HG02798 (cell line): Measurements from ENCODE around the gene TMEM63A.
"Not testable (repeated sequence)": the region's sequence is repeated elsewhere in the genome, so short reads cannot be mapped to it uniquely, and the experiment has no call there.

Experiments used
- ATAC-seq: cut with Tn5 transposase; IDR thresholded peaks from one replicate; pipeline ENCODE4 v1.9.1; 2021; ENCODE audit warnings: mild to moderate bottlenecking; ENCODE audit not compliant: unreplicated experiment, poor library complexity

Gene TMEM63A

GRCh38 chr1:225847610-225848009 is 34.6 kb downstream of the TMEM63A start:
- no peak for ATAC-seq

- ATAC-seq: no peak
Measured at GRCh38 chr1:225846331-225847310, 35.6 kb downstream of the TMEM63A start.

- peak; percentile 30 for ATAC-seq
Measured at GRCh38 chr1:225845571-225846259, 36.5 kb downstream of the TMEM63A start.

GRCh38 chr1:225845097-225845496 is 37.1 kb downstream of the TMEM63A start:
- no peak for ATAC-seq

GRCh38 chr1:225844236-225845061 is 37.7 kb downstream of the TMEM63A start:
- ATAC-seq: no peak

- no peak for ATAC-seq
Measured at GRCh38 chr1:225843426-225843795, 38.8 kb downstream of the TMEM63A start.

GRCh38 chr1:225842788-225843425 is 39.3 kb downstream of the TMEM63A start:
- ATAC-seq: no peak

GRCh38 chr1:225842074-225842473 is 40.1 kb downstream of the TMEM63A start:
- no peak for ATAC-seq

GRCh38 chr1:225840713-225841112 is 41.5 kb downstream of the TMEM63A start:
- no peak for ATAC-seq

- ATAC-seq: no peak
Measured at GRCh38 chr1:225840223-225840610, 42.0 kb downstream of the TMEM63A start.

- no peak for ATAC-seq
Measured at GRCh38 chr1:225838793-225839192, 43.4 kb downstream of the TMEM63A start.

GRCh38 chr1:225836296-225836695 is 45.9 kb downstream of the TMEM63A start:
- ATAC-seq: not testable (repeated sequence)

- no peak for ATAC-seq
Measured at GRCh38 chr1:225835856-225836255, 46.3 kb downstream of the TMEM63A start.

- no peak for ATAC-seq
Measured at GRCh38 chr1:225834417-225835329, 47.5 kb downstream of the TMEM63A start.

- ATAC-seq: no peak
Measured at GRCh38 chr1:225830841-225831240, 51.3 kb downstream of the TMEM63A start.

- no peak for ATAC-seq
Measured at GRCh38 chr1:225828706-225829345, 53.4 kb downstream of the TMEM63A start.

GRCh38 chr1:225827076-225827475 is 55.1 kb downstream of the TMEM63A start:
- no peak for ATAC-seq

GRCh38 chr1:225825607-225826007 is 56.6 kb downstream of the TMEM63A start:
- ATAC-seq: no peak

GRCh38 chr1:225825078-225825477 is 57.1 kb downstream of the TMEM63A start:
- no peak for ATAC-seq
